ENCODE data around the gene SGSM1. TPM values are rescaled to one million over a fixed set of nuclear protein-coding genes. Genes with fewer than 3 reads are reported as not detected.

Gene SGSM1
- total and polyA plus RNA-seq, 9 donors: 0.08 to 0.76 (median 0.17) TPM

- Histone ChIP-seq H3K27me3 (ENCODE audit: control insufficient read depth, insufficient read depth, low read length) (peaks cover 5% of the 10 kb centered on the region), H3K9me3 (replicated peaks; ENCODE audit: control insufficient read depth, low read depth, low read length) (peaks cover 3% of the 10 kb centered on the region), H3K4me3 (ENCODE audit: low read length) (no peak overlapping the region), H3K4me1 (ENCODE audit: control insufficient read depth, insufficient read depth, low read length) (no peaks in the 10 kb centered on the region), H3K27ac (ENCODE audit: low read length) (no peak overlapping the region), H3K36me3 (ENCODE audit: control insufficient read depth, insufficient read depth, low read length) (no peaks in the 10 kb centered on the region)
- no peak for DNase-seq
- WGBS (ENCODE audit: insufficient coverage): no CpG with 5 or more reads among the region's 1 CpG
These were observed 121.0 kb downstream of the SGSM1 start for GRCh38 chr22:24926849-24927579.

- H3K9me3 ChIP-seq (replicated peaks; ENCODE audit: control insufficient read depth, low read depth, low read length): peaks cover 3% of the 10 kb centered on the region
- DNase-seq: no peak
- 73% methylated on average over 7 of the region's 7 CpGs for WGBS (ENCODE audit: insufficient coverage)
- H3K36me3 ChIP-seq (ENCODE audit: control insufficient read depth, insufficient read depth, low read length): no peaks in the 10 kb centered on the region
- H3K4me1 ChIP-seq (ENCODE audit: control insufficient read depth, insufficient read depth, low read length): no peaks in the 10 kb centered on the region
- H3K27ac ChIP-seq (ENCODE audit: low read length): no peak overlapping the region
- H3K4me3 ChIP-seq (ENCODE audit: low read length): no peak overlapping the region
- peaks cover 5% of the 10 kb centered on the region for H3K27me3 ChIP-seq (ENCODE audit: control insufficient read depth, insufficient read depth, low read length)
These were observed 122.3 kb downstream of the SGSM1 start for GRCh38 chr22:24928322-24928721.

- no peak for DNase-seq
- H3K27ac ChIP-seq (ENCODE audit: low read length): no peak overlapping the region
- no peaks in the 10 kb centered on the region for H3K27me3 ChIP-seq (ENCODE audit: control insufficient read depth, insufficient read depth, low read length)
- H3K9me3 ChIP-seq (replicated peaks; ENCODE audit: control insufficient read depth, low read depth, low read length): peaks cover 3% of the 10 kb centered on the region
- H3K4me1 ChIP-seq (ENCODE audit: control insufficient read depth, insufficient read depth, low read length): no peaks in the 10 kb centered on the region
- H3K36me3 ChIP-seq (ENCODE audit: control insufficient read depth, insufficient read depth, low read length): no peaks in the 10 kb centered on the region
- H3K4me3 ChIP-seq (ENCODE audit: low read length): no peak overlapping the region
- WGBS (ENCODE audit: insufficient coverage): 63% methylated on average over 1 of the region's 3 CpGs
These were observed 124.7 kb downstream of the SGSM1 start for GRCh38 chr22:24930678-24931077.

- DNase-seq: no peak
- H3K27ac ChIP-seq (ENCODE audit: low read length): no peak overlapping the region
- H3K4me1 ChIP-seq (ENCODE audit: control insufficient read depth, insufficient read depth, low read length): no peaks in the 10 kb centered on the region
These were observed 129.9 kb downstream of the SGSM1 start for GRCh38 chr22:24935771-24936483.

GRCh38 chr22:24937114-24937513 lies 131.1 kb downstream of the SGSM1 start:
- no peaks in the 10 kb centered on the region for H3K36me3 ChIP-seq (ENCODE audit: control insufficient read depth, insufficient read depth, low read length)
- DNase-seq: no peak
- no peak overlapping the region for H3K4me3 ChIP-seq (ENCODE audit: low read length)
- H3K27me3 ChIP-seq (ENCODE audit: control insufficient read depth, insufficient read depth, low read length): peaks cover 4% of the 10 kb centered on the region
- no peak overlapping the region for H3K27ac ChIP-seq (ENCODE audit: low read length)
- WGBS (ENCODE audit: insufficient coverage): 46% methylated on average over 2 of the region's 2 CpGs
- no peaks in the 10 kb centered on the region for H3K4me1 ChIP-seq (ENCODE audit: control insufficient read depth, insufficient read depth, low read length)
- no peaks in the 10 kb centered on the region for H3K9me3 ChIP-seq (replicated peaks; ENCODE audit: control insufficient read depth, low read depth, low read length)

More at GRCh38 chr22:24935771-24936483, 129.9 kb downstream of the SGSM1 start:
- H3K9me3 ChIP-seq (replicated peaks; ENCODE audit: control insufficient read depth, low read depth, low read length): no peaks in the 10 kb centered on the region
- peaks cover 4% of the 10 kb centered on the region for H3K27me3 ChIP-seq (ENCODE audit: control insufficient read depth, insufficient read depth, low read length)
- H3K36me3 ChIP-seq (ENCODE audit: control insufficient read depth, insufficient read depth, low read length): no peaks in the 10 kb centered on the region
- no peak overlapping the region for H3K4me3 ChIP-seq (ENCODE audit: low read length)

GRCh38 chr22:24938741-24939341 lies 132.8 kb downstream of the SGSM1 start:
- DNase-seq: peak; percentile 47
- 10% methylated on average over 7 of the region's 11 CpGs for WGBS (ENCODE audit: insufficient coverage)
- Histone ChIP-seq H3K4me3 (ENCODE audit: low read length) (no peak overlapping the region), H3K36me3 (ENCODE audit: control insufficient read depth, insufficient read depth, low read length) (no peaks in the 10 kb centered on the region), H3K9me3 (replicated peaks; ENCODE audit: control insufficient read depth, low read depth, low read length) (no peaks in the 10 kb centered on the region), H3K27me3 (ENCODE audit: control insufficient read depth, insufficient read depth, low read length) (peaks cover 4% of the 10 kb centered on the region), H3K27ac (ENCODE audit: low read length) (no peak overlapping the region), H3K4me1 (ENCODE audit: control insufficient read depth, insufficient read depth, low read length) (no peaks in the 10 kb centered on the region)

GRCh38 chr22:24942301-24942700 lies 136.3 kb downstream of the SGSM1 start:
- no peaks in the 10 kb centered on the region for H3K9me3 ChIP-seq (replicated peaks; ENCODE audit: control insufficient read depth, low read depth, low read length)
- 81% methylated on average over 2 of the region's 3 CpGs for WGBS (ENCODE audit: insufficient coverage)
- H3K4me1 ChIP-seq (ENCODE audit: control insufficient read depth, insufficient read depth, low read length): no peaks in the 10 kb centered on the region
- H3K36me3 ChIP-seq (ENCODE audit: control insufficient read depth, insufficient read depth, low read length): no peaks in the 10 kb centered on the region
- H3K4me3 ChIP-seq (ENCODE audit: low read length): no peak overlapping the region
- DNase-seq: no peak
- H3K27me3 ChIP-seq (ENCODE audit: control insufficient read depth, insufficient read depth, low read length): peaks cover 4% of the 10 kb centered on the region
- no peak overlapping the region for H3K27ac ChIP-seq (ENCODE audit: low read length)

GRCh38 chr22:24944217-24944937 lies 138.4 kb downstream of the SGSM1 start:
- H3K36me3 ChIP-seq (ENCODE audit: control insufficient read depth, insufficient read depth, low read length): no peaks in the 10 kb centered on the region
- no peak overlapping the region for H3K27ac ChIP-seq (ENCODE audit: low read length)
- peaks cover 5% of the 10 kb centered on the region for H3K27me3 ChIP-seq (ENCODE audit: control insufficient read depth, insufficient read depth, low read length)
- H3K4me1 ChIP-seq (ENCODE audit: control insufficient read depth, insufficient read depth, low read length): no peaks in the 10 kb centered on the region
- no peak overlapping the region for H3K4me3 ChIP-seq (ENCODE audit: low read length)
- H3K9me3 ChIP-seq (replicated peaks; ENCODE audit: control insufficient read depth, low read depth, low read length): no peaks in the 10 kb centered on the region
- 76% methylated on average over 4 of the region's 10 CpGs for WGBS (ENCODE audit: insufficient coverage)
- DNase-seq: no peak

- Histone ChIP-seq H3K27me3 (ENCODE audit: control insufficient read depth, insufficient read depth, low read length) (peaks cover 3% of the 10 kb centered on the region), H3K27ac (ENCODE audit: low read length) (no peak overlapping the region), H3K9me3 (replicated peaks; ENCODE audit: control insufficient read depth, low read depth, low read length) (no peaks in the 10 kb centered on the region), H3K4me3 (ENCODE audit: low read length) (no peak overlapping the region), H3K36me3 (ENCODE audit: control insufficient read depth, insufficient read depth, low read length) (no peaks in the 10 kb centered on the region), H3K4me1 (ENCODE audit: control insufficient read depth, insufficient read depth, low read length) (no peaks in the 10 kb centered on the region)
- DNase-seq: no peak
- WGBS (ENCODE audit: insufficient coverage): no CpG with 5 or more reads among the region's 4 CpGs
These were observed 139.4 kb downstream of the SGSM1 start for GRCh38 chr22:24945430-24945829.

GRCh38 chr22:24947383-24947782 lies 141.4 kb downstream of the SGSM1 start:
- DNase-seq: no peak
- peaks cover 12% of the 10 kb centered on the region for H3K27me3 ChIP-seq (ENCODE audit: control insufficient read depth, insufficient read depth, low read length)
- no peaks in the 10 kb centered on the region for H3K36me3 ChIP-seq (ENCODE audit: control insufficient read depth, insufficient read depth, low read length)
- H3K4me1 ChIP-seq (ENCODE audit: control insufficient read depth, insufficient read depth, low read length): peaks cover 4% of the 10 kb centered on the region
- 78% methylated on average over 1 of the region's 7 CpGs for WGBS (ENCODE audit: insufficient coverage)
- no peak overlapping the region for H3K27ac ChIP-seq (ENCODE audit: low read length)
- H3K9me3 ChIP-seq (replicated peaks; ENCODE audit: control insufficient read depth, low read depth, low read length): no peaks in the 10 kb centered on the region
- H3K4me3 ChIP-seq (ENCODE audit: low read length): no peak overlapping the region

Measured in muscle of leg (tissue), 11 donors.